ENCODE measurements around the gene CCDC88C. TPM values are rescaled to one million over a fixed set of nuclear protein-coding genes. Genes with fewer than 3 reads are reported as not detected.

The CCDC88C gene
- polyA plus RNA-seq, 1 donor (not counting 4 experiments of a cell fraction or from before 2014, with no cell fraction given), result 2.4 TPM

- FAIRE-seq (no peak), DNase-seq (ENCODE audit: low read depth, low spot score) (no peak)
- H3K27ac ChIP-seq (ENCODE audit: control insufficient read depth, insufficient read depth, low read length), result no peak overlapping the region
- H3K4me1 ChIP-seq (ENCODE audit: control insufficient read depth, extremely low read depth, insufficient read depth, low read length), result peaks cover 12% of the 10 kb centered on the region
- dilution Hi-C loops (cut with MboI; ENCODE audit: extremely low pct_ligation_motif_present, low sequenced_read_pairs), result no loop called here
- H3K4me3 ChIP-seq (ENCODE audit: control insufficient read depth in 2 of 3, extremely low read depth in 1 of 3, insufficient read depth in 2 of 3, low read depth in 1 of 3, low read length in 3 of 3), result no peak overlapping the region
- H3K79me2 ChIP-seq (ENCODE audit: control insufficient read depth, insufficient read depth, low read length), result no peaks in the 10 kb centered on the region
- TF ChIP-seq, protein P1, sequence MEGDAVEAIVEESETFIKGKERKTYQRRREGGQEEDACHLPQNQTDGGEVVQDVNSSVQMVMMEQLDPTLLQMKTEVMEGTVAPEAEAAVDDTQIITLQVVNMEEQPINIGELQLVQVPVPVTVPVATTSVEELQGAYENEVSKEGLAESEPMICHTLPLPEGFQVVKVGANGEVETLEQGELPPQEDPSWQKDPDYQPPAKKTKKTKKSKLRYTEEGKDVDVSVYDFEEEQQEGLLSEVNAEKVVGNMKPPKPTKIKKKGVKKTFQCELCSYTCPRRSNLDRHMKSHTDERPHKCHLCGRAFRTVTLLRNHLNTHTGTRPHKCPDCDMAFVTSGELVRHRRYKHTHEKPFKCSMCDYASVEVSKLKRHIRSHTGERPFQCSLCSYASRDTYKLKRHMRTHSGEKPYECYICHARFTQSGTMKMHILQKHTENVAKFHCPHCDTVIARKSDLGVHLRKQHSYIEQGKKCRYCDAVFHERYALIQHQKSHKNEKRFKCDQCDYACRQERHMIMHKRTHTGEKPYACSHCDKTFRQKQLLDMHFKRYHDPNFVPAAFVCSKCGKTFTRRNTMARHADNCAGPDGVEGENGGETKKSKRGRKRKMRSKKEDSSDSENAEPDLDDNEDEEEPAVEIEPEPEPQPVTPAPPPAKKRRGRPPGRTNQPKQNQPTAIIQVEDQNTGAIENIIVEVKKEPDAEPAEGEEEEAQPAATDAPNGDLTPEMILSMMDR (optimal IDR thresholded peaks at IDR 0.05 in 1 of 3, IDR thresholded peaks at IDR 0.05 in 1 of 3, conservative IDR thresholded peaks at IDR 0.05 in 1 of 3; ENCODE audit: extremely low read depth in 1 of 3, insufficient read depth in 2 of 3, low read length in 3 of 3), result no peak
- no peak for TF ChIP-seq EZH2 (IDR thresholded peaks at IDR 0.05; ENCODE audit: low read length)
- H3K36me3 ChIP-seq (ENCODE audit: control insufficient read depth in 2 of 2, extremely low read depth in 1 of 2, insufficient read depth in 2 of 2, low read length in 2 of 2), result no peaks in the 10 kb centered on the region
- no peak overlapping the region for H3K9ac ChIP-seq (ENCODE audit: control insufficient read depth, extremely low read depth, insufficient read depth, low read length)
- H2AFZ ChIP-seq (ENCODE audit: control insufficient read depth, low read length), result no peak overlapping the region
- H3K4me2 ChIP-seq (ENCODE audit: control insufficient read depth, extremely low read depth, insufficient read depth, low read depth, low read length), result no peak overlapping the region
- H3K27me3 ChIP-seq (ENCODE audit: control insufficient read depth, extremely low read depth, insufficient read depth, low read length), result no peaks in the 10 kb centered on the region
- H3K9me3 ChIP-seq (ENCODE audit: control insufficient read depth, low read depth, low read length), result no peaks in the 10 kb centered on the region
- peaks cover 2% of the 10 kb centered on the region for H4K20me1 ChIP-seq (ENCODE audit: control insufficient read depth, extremely low read depth, insufficient read depth, low read length)
- no peaks in the 10 kb centered on the region for H3K9me1 ChIP-seq (ENCODE audit: control insufficient read depth, extremely low read depth, insufficient read depth, low read length)
Measured at GRCh38 chr14:91321131-91321530, 96.5 kb downstream of the CCDC88C start.

- H2AFZ ChIP-seq (ENCODE audit: control insufficient read depth, low read length), result no peak overlapping the region
- DNase-seq (ENCODE audit: low read depth, low spot score) (no peak), FAIRE-seq (no peak)
- dilution Hi-C loops (cut with MboI; ENCODE audit: extremely low pct_ligation_motif_present, low sequenced_read_pairs), result no loop called here
- no peak overlapping the region for H3K27ac ChIP-seq (ENCODE audit: control insufficient read depth, insufficient read depth, low read length)
- H3K4me2 ChIP-seq (ENCODE audit: control insufficient read depth, extremely low read depth, insufficient read depth, low read depth, low read length), result no peak overlapping the region
- H3K9ac ChIP-seq (ENCODE audit: control insufficient read depth, extremely low read depth, insufficient read depth, low read length), result no peak overlapping the region
- H3K79me2 ChIP-seq (ENCODE audit: control insufficient read depth, insufficient read depth, low read length), result no peaks in the 10 kb centered on the region
- H3K9me1 ChIP-seq (ENCODE audit: control insufficient read depth, extremely low read depth, insufficient read depth, low read length), result no peaks in the 10 kb centered on the region
- peaks cover 12% of the 10 kb centered on the region for H3K4me1 ChIP-seq (ENCODE audit: control insufficient read depth, extremely low read depth, insufficient read depth, low read length)
- no peaks in the 10 kb centered on the region for H3K9me3 ChIP-seq (ENCODE audit: control insufficient read depth, low read depth, low read length)
- TF ChIP-seq, protein P1 (optimal IDR thresholded peaks at IDR 0.05 in 1 of 3, IDR thresholded peaks at IDR 0.05 in 1 of 3, conservative IDR thresholded peaks at IDR 0.05 in 1 of 3; ENCODE audit: extremely low read depth in 1 of 3, insufficient read depth in 2 of 3, low read length in 3 of 3), result no peak
- TF ChIP-seq EZH2 (IDR thresholded peaks at IDR 0.05; ENCODE audit: low read length), result no peak
- H4K20me1 ChIP-seq (ENCODE audit: control insufficient read depth, extremely low read depth, insufficient read depth, low read length), result peaks cover 2% of the 10 kb centered on the region
- H3K27me3 ChIP-seq (ENCODE audit: control insufficient read depth, extremely low read depth, insufficient read depth, low read length), result no peaks in the 10 kb centered on the region
- no peak overlapping the region for H3K4me3 ChIP-seq (ENCODE audit: control insufficient read depth in 2 of 3, extremely low read depth in 1 of 3, insufficient read depth in 2 of 3, low read depth in 1 of 3, low read length in 3 of 3)
- H3K36me3 ChIP-seq (ENCODE audit: control insufficient read depth in 2 of 2, extremely low read depth in 1 of 2, insufficient read depth in 2 of 2, low read length in 2 of 2), result no peaks in the 10 kb centered on the region
Measured at GRCh38 chr14:91320266-91320665, 97.4 kb downstream of the CCDC88C start.

Data from keratinocyte (primary cell).